ENCODE measurements around the gene PLCB1. TPM values are rescaled to one million over a fixed set of nuclear protein-coding genes. Genes with fewer than 3 reads are reported as not detected.

Gene PLCB1
- total and polyA plus RNA-seq, 2 of the 4 experiments (the other 2 are of a cell fraction) = 5.6 to 16.1 TPM

- Histone ChIP-seq H2AK5ac (ENCODE audit: low read depth, low read length) (no peak overlapping the region), H4K91ac (ENCODE audit: insufficient read depth, low read depth, low read length) (no peak overlapping the region), H4K8ac (ENCODE audit: low read depth in 2 of 2, low read length in 2 of 2) (no peak overlapping the region), H3K27me3 (ENCODE audit: control insufficient read depth, insufficient read depth, low read length) (no peaks in the 10 kb centered on the region), H3K79me1 (ENCODE audit: low read depth in 1 of 2, low read length in 2 of 2) (no peaks in the 10 kb centered on the region; a peak in 1 of 4 replicates), H4K5ac (ENCODE audit: low read depth, low read length) (no peak overlapping the region), H3K9me3 (ENCODE audit: control insufficient read depth, insufficient read depth, low read length) (no peaks in the 10 kb centered on the region), H2BK5ac (ENCODE audit: low read depth, low read length, poor library complexity, severe bottlenecking) (no peak overlapping the region), H3K4me2 (ENCODE audit: low read depth, low read length) (no peak overlapping the region), H3K36me3 (ENCODE audit: control insufficient read depth, insufficient read depth, low read length) (no peaks in the 10 kb centered on the region), H3K14ac (replicated peaks; ENCODE audit: low read depth, low read length) (no peak overlapping the region), H3K4me3 (ENCODE audit: insufficient read depth, low read depth, low read length) (no peak overlapping the region), H4K20me1 (ENCODE audit: insufficient read depth, low read length) (peaks cover 4% of the 10 kb centered on the region), H2BK20ac (ENCODE audit: low read depth, low read length) (no peak overlapping the region), H3K9ac (ENCODE audit: low read depth, low read length) (no peak overlapping the region), H3K4ac (ENCODE audit: low read depth, low read length) (no peak overlapping the region), H2BK15ac (ENCODE audit: low read depth, low read length) (no peak overlapping the region), H2AFZ (replicated peaks; ENCODE audit: low read length, poor library complexity) (no peak overlapping the region), H3K4me1 (ENCODE audit: control insufficient read depth, insufficient read depth, low read length) (no peaks in the 10 kb centered on the region), H2AK9ac (replicated peaks; ENCODE audit: low read depth, low read length, poor library complexity) (no peak overlapping the region), H2BK120ac (ENCODE audit: low read depth, low read length) (no peak overlapping the region), H3K56ac (ENCODE audit: extremely low read depth, insufficient read depth, low read length) (no peak overlapping the region), H3K27ac (ENCODE audit: insufficient read depth, low read length) (no peak overlapping the region), H3K23ac (ENCODE audit: low read depth, low read length) (no peak overlapping the region), H3K18ac (ENCODE audit: low read depth, low read length) (no peak overlapping the region), H3K9me1 (ENCODE audit: insufficient read depth, low read length) (0 out of 2 replicates have a peak, but pooled peaks cover 3% of the 10 kb centered on the region)
- no peak for ATAC-seq (ENCODE audit: low read depth)
- no TSS peak for BruUV-seq (replicated peaks)
- in situ Hi-C loops (cut with MboI; ENCODE audit: low sequenced_read_pairs) (no loop called here), dilution Hi-C loops (cut with HindIII; ENCODE audit: low sequenced_read_pairs, unreplicated experiment) (no loop called here), intact Hi-C loops (cut with micrococcal nuclease) (no loop called here)
- ChIA-PET CTCF (interaction anchor here (0.5 kb wide), 1 partner anchor 327 kb away, joined by 3 read pairs; no protein-coding TSS in a partner anchor), POLR2A (ENCODE audit: unreplicated experiment) (no interaction called here)
- no peak for DNase-seq
- TF ChIP-seq USF2 (IDR thresholded peaks at IDR 0.05; ENCODE audit: low read depth, low read length) = no peak
- no peak for TF ChIP-seq ELK1 (IDR thresholded peaks at IDR 0.05; ENCODE audit: borderline replicate concordance, low read depth, low read length)
- no peak for TF ChIP-seq RFX5 (IDR thresholded peaks at IDR 0.05; ENCODE audit: low read depth, low read length)
- TF ChIP-seq RCOR1 (IDR thresholded peaks at IDR 0.05; ENCODE audit: insufficient replicate concordance, low read length) = no peak
- TF ChIP-seq FOS (IDR thresholded peaks at IDR 0.05; ENCODE audit: low read depth, low read length) = no peak
- no peak for TF ChIP-seq SMC3 (IDR thresholded peaks at IDR 0.05; ENCODE audit: low read depth, low read length)
- WGBS, 2 experiments (ENCODE audit: extremely low coverage in 2 of 2, insufficient read length in 1 of 2) = no CpG with 5 or more reads among the region's 5 CpGs
Observed at GRCh38 chr20:8370774-8371173, 238.7 kb downstream of the PLCB1 start.
